PC-3 (cell line): ENCODE results near the gene PIMREG. TPM values are rescaled to one million over a fixed set of nuclear protein-coding genes. Genes with fewer than 3 reads are reported as not detected.

Experiments
- ATAC-seq: fragments of 200-7000 bp; cut with Tn5 transposase; 2 replicates; pipeline ENCODE4 v1.9.1; 2020; ENCODE audit warnings: mild to moderate bottlenecking, moderate library complexity
- BruUV-seq: library from RNA; stranded (reverse); fragments of 400-500 nt; replicated peaks from 2 replicates; lab custom pipeline; 2021; lab: Mats Ljungman, UMichigan
- CTCF ChIA-PET: fragments of 300-600 bp; sonication (Branson Sonifier 250); formaldehyde crosslinking; loops from one replicate; lab custom pipeline; 2022; ENCODE audit warnings: antibody characterized with exemption; lab: Charles Lee
- POLR2A ChIA-PET: fragments of 300-600 bp; sonication (Branson Sonifier 250); formaldehyde crosslinking; loops from one replicate; lab custom pipeline; 2022; ENCODE audit warnings: antibody characterized with exemption; ENCODE audit not compliant: unreplicated experiment; lab: Charles Lee
- DNase-seq: peaks from one replicate; pipeline ENCODE4 v3.0.0-alpha.2; 2015
- H2AFZ ChIP-seq: fragments of 300-600 bp; sonication (generic); 2 replicates; pipeline ENCODE4 v1.6.0; 2016; ENCODE audit warnings: antibody characterized with exemption, low read length
- H3F3A ChIP-seq: fragments of 300-600 bp; sonication (generic); one replicate; pipeline ENCODE4 v1.6.0; 2017; ENCODE audit warnings: antibody characterized with exemption, low read length, control low read depth, mild to moderate bottlenecking; ENCODE audit not compliant: unreplicated experiment
- H3K27ac ChIP-seq: fragments of 300-600 bp; sonication (generic); 2 replicates; pipeline ENCODE4 v1.5.1; 2016; ENCODE audit warnings: mild to moderate bottlenecking, low read length
- H3K27me3 ChIP-seq: fragments of 300-600 bp; sonication (generic); 2 replicates; pipeline ENCODE4 v1.6.1; 2016; ENCODE audit warnings: low read length, mixed read lengths
- H3K36me3 ChIP-seq: fragments of 300-600 bp; sonication (generic); 2 replicates; pipeline ENCODE4 v1.6.1; 2016; ENCODE audit warnings: low read depth, mixed run types, low read length, mixed read lengths
- H3K4me1 ChIP-seq: fragments of 300-600 bp; sonication (generic); 2 replicates; pipeline ENCODE4 v1.5.1; 2016; ENCODE audit warnings: low read length; ENCODE audit not compliant: insufficient read depth
- H3K4me2 ChIP-seq: fragments of 300-600 bp; sonication (generic); 2 replicates; pipeline ENCODE4 v1.6.0; 2016; ENCODE audit warnings: low read length
- H3K4me3 ChIP-seq: fragments of 300-600 bp; sonication (generic); 2 replicates; pipeline ENCODE4 v1.5.1; 2016; ENCODE audit warnings: mild to moderate bottlenecking, low read length, mixed read lengths
- H3K79me2 ChIP-seq: fragments of 300-600 bp; sonication (generic); 2 replicates; pipeline ENCODE4 v1.6.1; 2017; ENCODE audit warnings: low read length, mixed read lengths
- H3K9ac ChIP-seq: fragments of 300-600 bp; sonication (generic); 2 replicates; pipeline ENCODE4 v1.6.0; 2016; ENCODE audit warnings: mild to moderate bottlenecking, low read length
- H3K9me2 ChIP-seq: fragments of 300-600 bp; sonication (generic); replicated peaks from 2 replicates; pipeline ENCODE4 v1.6.1; 2016; ENCODE audit warnings: mixed run types, low read length, mixed read lengths
- H3K9me3 ChIP-seq: fragments of 300-600 bp; sonication (generic); 2 replicates; pipeline ENCODE4 v1.6.1; 2016; ENCODE audit warnings: low read length, mixed read lengths
- H4K20me1 ChIP-seq: fragments of 300-600 bp; sonication (generic); 2 replicates; pipeline ENCODE4 v1.6.1; 2016; ENCODE audit warnings: low read length, mixed read lengths
- CTCF ChIP-seq: fragments of 300-600 bp; sonication (generic); conservative IDR thresholded peaks from 2 replicates; pipeline ENCODE4 v1.5.1; 2017; ENCODE audit warnings: antibody characterized with exemption, low read depth, mild to moderate bottlenecking, low read length
- EZH2 ChIP-seq: fragments of 300-600 bp; sonication (generic); IDR thresholded peaks from one replicate; pipeline ENCODE4 v1.6.1; 2017; ENCODE audit warnings: antibody characterized with exemption, mild to moderate bottlenecking, low read length; ENCODE audit not compliant: unreplicated experiment
- EZH2phosphoT487 ChIP-seq: fragments of 300-600 bp; sonication (generic); IDR thresholded peaks from 2 replicates; pipeline ENCODE4 v1.6.1; 2018; ENCODE audit warnings: mild to moderate bottlenecking, antibody characterized with exemption, low read length, borderline replicate concordance
- intact Hi-C: fragments of 100-400 bp; cut with micrococcal nuclease; formaldehyde crosslinking; loops from 2 replicates; pipeline ENCODE4 v1.9.0; 2023
- total RNA-seq: library from RNA; depleted of rRNA; stranded (reverse); fragments of >200 nt; gene quantifications from 2 replicates; pipeline ENCODE4 v1.2.3, GENCODE V29; 2014

PIMREG gene
- total RNA-seq, 1 experiment from 2014 or later: 67.6 TPM

DNA sequence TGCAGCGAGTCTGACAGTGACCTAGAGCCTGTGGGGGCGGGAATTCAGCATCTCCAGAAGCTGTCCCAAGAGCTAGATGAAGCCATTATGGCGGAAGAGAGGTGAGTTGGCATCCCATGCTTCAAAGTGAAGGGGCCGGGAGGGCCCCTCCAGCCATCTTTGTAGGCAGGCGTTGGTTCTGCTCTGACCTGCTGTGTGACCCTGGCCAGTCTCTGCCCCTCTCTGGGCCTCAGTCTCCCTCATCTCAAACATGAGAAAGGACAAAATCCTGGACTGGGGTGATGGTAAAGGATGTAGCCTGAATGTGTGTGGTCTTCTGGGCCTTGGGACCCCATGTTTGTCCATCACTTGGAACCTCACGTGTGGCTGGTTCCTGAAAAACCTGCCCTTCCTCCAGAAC, 5.1 kb downstream of the PIMREG start:
- Histone ChIP-seq H3F3A (no peaks in the 10 kb centered on the region), H3K27me3 (no peaks in the 10 kb centered on the region), H3K9ac (no peak overlapping the region), H3K4me2 (no peak overlapping the region), H3K79me2 (peaks cover 15% of the 10 kb centered on the region), H3K27ac (no peak overlapping the region), H3K4me1 (peaks cover 9% of the 10 kb centered on the region; the same call in 1 of the 2 replicates), H3K36me3 (no peaks in the 10 kb centered on the region; the same call in 1 of the 2 replicates), H3K9me2 (no peaks in the 10 kb centered on the region), H3K4me3 (no peak overlapping the region), H3K9me3 (no peaks in the 10 kb centered on the region), H2AFZ (no peak overlapping the region), H4K20me1 (no peaks in the 10 kb centered on the region)
- CTCF ChIA-PET: no interaction called here
- TF ChIP-seq EZH2phosphoT487 (no peak), CTCF (no peak), EZH2 (no peak)
- BruUV-seq: no TSS peak
- intact Hi-C loops: no loop called here
- POLR2A ChIA-PET: no interaction called here
- no peak for DNase-seq
- ATAC-seq: no peak

GRCh38 chr17:6450926-6451832, 6.9 kb downstream of the PIMREG start:
- H3F3A ChIP-seq: no peaks in the 10 kb centered on the region
- no peak for ATAC-seq
- no peaks in the 10 kb centered on the region for H3K27me3 ChIP-seq
- H3K27ac ChIP-seq: no peak overlapping the region
- H3K36me3 ChIP-seq: no peaks in the 10 kb centered on the region; the same call in 1 of the 2 replicates
- H3K4me2 ChIP-seq: no peak overlapping the region
- ChIA-PET CTCF (no interaction called here), POLR2A (no interaction called here)
- intact Hi-C loops: no loop called here
- no peaks in the 10 kb centered on the region for H3K9me2 ChIP-seq
- H4K20me1 ChIP-seq: no peaks in the 10 kb centered on the region
- no peaks in the 10 kb centered on the region for H3K4me1 ChIP-seq
- TF ChIP-seq CTCF (no peak), EZH2phosphoT487 (no peak), EZH2 (no peak)
- no peak overlapping the region for H2AFZ ChIP-seq
- no peak overlapping the region for H3K4me3 ChIP-seq
- no peaks in the 10 kb centered on the region for H3K79me2 ChIP-seq
- DNase-seq: no peak
- H3K9me3 ChIP-seq: no peaks in the 10 kb centered on the region
- H3K9ac ChIP-seq: no peak overlapping the region
- BruUV-seq: no TSS peak
